Osteoblast (primary cell): Measurements from ENCODE around the gene LITAF. TPM values are rescaled to one million over a fixed set of nuclear protein-coding genes. Genes with fewer than 3 reads are reported as not detected.

Experiments
- DNase-seq: peaks from one replicate; pipeline ENCODE4 v3.0.0; 2011; ENCODE audit warnings: low spot score, mixed read lengths; ENCODE audit not compliant: insufficient read length; ENCODE audit errors: missing footprints
- H2AFZ ChIP-seq: 2 replicates; pipeline ENCODE4 v1.6.0; 2011; ENCODE audit warnings: mild to moderate bottlenecking, low read length
- H3K27ac ChIP-seq: 2 replicates; pipeline ENCODE4 v1.5.1; 2011; ENCODE audit warnings: mild to moderate bottlenecking, low read depth, low read length, moderate library complexity
- H3K27me3 ChIP-seq: 2 replicates; pipeline ENCODE4 v1.6.0; 2012; ENCODE audit warnings: mild to moderate bottlenecking, control low read depth, inconsistent platforms, low read length, moderate library complexity; ENCODE audit not compliant: insufficient read depth
- H3K36me3 ChIP-seq: 2 replicates; pipeline ENCODE4 v1.5.1; 2011; ENCODE audit warnings: mild to moderate bottlenecking, low read length, control low read depth, moderate library complexity; ENCODE audit not compliant: insufficient read depth
- H3K4me1 ChIP-seq: 2 replicates; pipeline ENCODE4 v1.5.1; 2011; ENCODE audit warnings: mild to moderate bottlenecking, low read length, control low read depth, moderate library complexity; ENCODE audit not compliant: insufficient read depth
- H3K4me2 ChIP-seq: 2 replicates; pipeline ENCODE4 v1.6.0; 2011; ENCODE audit warnings: mild to moderate bottlenecking, low read length; ENCODE audit not compliant: insufficient read depth
- H3K4me3 ChIP-seq: fragments of 200-600 bp; sonication (generic); 3 replicates; pipeline ENCODE4 v1.5.1; 2012; ENCODE audit warnings: mild to moderate bottlenecking, low read length, inconsistent platforms; ENCODE audit not compliant: insufficient read depth
- H3K79me2 ChIP-seq: 2 replicates; pipeline ENCODE4 v1.6.0; 2012; ENCODE audit warnings: mild to moderate bottlenecking, low read length, control low read depth, inconsistent platforms; ENCODE audit not compliant: insufficient read depth
- H3K9me3 ChIP-seq: 2 replicates; pipeline ENCODE4 v1.5.1; 2011; ENCODE audit warnings: low read depth, low read length, control low read depth
- H4K20me1 ChIP-seq: 2 replicates; pipeline ENCODE4 v1.6.0; 2012; ENCODE audit warnings: mild to moderate bottlenecking, low read length, control low read depth; ENCODE audit not compliant: insufficient read depth
- total RNA-seq: library from RNA; depleted of rRNA; stranded (reverse); fragments of >200 nt; gene quantifications from 2 replicates; pipeline ENCODE4 v1.2.3, GENCODE V29; 2012
- TF ChIP-seq, protein P1 (sequence below): IDR thresholded peaks from 2 replicates; pipeline ENCODE4 v1.5.1; 2011; ENCODE audit warnings: mild to moderate bottlenecking, low read depth, low read length, moderate library complexity; ENCODE audit errors: extremely low read depth

The LITAF gene
- total RNA-seq, 1 donor: 33.3 TPM

DNA sequence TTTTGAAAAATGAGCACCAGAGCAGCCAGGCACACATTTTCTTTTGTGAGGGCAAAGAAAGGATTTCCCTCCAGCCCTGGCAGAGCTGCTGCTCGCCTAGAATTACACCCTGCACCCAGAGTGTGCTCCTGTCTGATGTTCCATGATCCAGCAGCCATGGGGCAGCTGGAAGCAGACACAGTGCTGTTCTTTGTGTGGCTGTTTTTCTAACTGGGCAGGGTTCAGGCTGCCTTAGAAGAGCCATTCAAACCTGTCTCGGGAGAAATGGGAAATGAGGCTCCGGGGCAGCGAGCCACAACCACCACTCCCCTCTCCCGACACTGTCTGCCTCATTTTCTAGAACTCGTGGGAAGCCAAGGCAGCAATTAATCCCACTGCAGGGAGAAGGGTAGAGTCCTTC lies 28.9 kb downstream of the LITAF start:
- H4K20me1 ChIP-seq: peaks cover 8% of the 10 kb centered on the region
- peaks cover 48% of the 10 kb centered on the region for H3K79me2 ChIP-seq
- H3K4me2 ChIP-seq: peak overlapping the region; percentile 9
- no peak overlapping the region for H3K27ac ChIP-seq
- peaks cover 33% of the 10 kb centered on the region for H3K36me3 ChIP-seq
- H2AFZ ChIP-seq: peak overlapping the region; percentile 20
- no peak overlapping the region for H3K4me3 ChIP-seq
- no peak for DNase-seq
- H3K27me3 ChIP-seq: no peaks in the 10 kb centered on the region
- TF ChIP-seq, protein P1, sequence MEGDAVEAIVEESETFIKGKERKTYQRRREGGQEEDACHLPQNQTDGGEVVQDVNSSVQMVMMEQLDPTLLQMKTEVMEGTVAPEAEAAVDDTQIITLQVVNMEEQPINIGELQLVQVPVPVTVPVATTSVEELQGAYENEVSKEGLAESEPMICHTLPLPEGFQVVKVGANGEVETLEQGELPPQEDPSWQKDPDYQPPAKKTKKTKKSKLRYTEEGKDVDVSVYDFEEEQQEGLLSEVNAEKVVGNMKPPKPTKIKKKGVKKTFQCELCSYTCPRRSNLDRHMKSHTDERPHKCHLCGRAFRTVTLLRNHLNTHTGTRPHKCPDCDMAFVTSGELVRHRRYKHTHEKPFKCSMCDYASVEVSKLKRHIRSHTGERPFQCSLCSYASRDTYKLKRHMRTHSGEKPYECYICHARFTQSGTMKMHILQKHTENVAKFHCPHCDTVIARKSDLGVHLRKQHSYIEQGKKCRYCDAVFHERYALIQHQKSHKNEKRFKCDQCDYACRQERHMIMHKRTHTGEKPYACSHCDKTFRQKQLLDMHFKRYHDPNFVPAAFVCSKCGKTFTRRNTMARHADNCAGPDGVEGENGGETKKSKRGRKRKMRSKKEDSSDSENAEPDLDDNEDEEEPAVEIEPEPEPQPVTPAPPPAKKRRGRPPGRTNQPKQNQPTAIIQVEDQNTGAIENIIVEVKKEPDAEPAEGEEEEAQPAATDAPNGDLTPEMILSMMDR: no peak
- peaks cover 4% of the 10 kb centered on the region for H3K9me3 ChIP-seq
- peaks cover 13% of the 10 kb centered on the region for H3K4me1 ChIP-seq

GRCh38 chr16:11556945-11557720 lies 29.6 kb downstream of the LITAF start:
- Histone ChIP-seq H3K9me3 (peaks cover 4% of the 10 kb centered on the region), H3K27me3 (no peaks in the 10 kb centered on the region), H3K79me2 (peaks cover 43% of the 10 kb centered on the region), H4K20me1 (peaks cover 8% of the 10 kb centered on the region), H3K4me1 (peaks cover 13% of the 10 kb centered on the region), H2AFZ (no peak overlapping the region), H3K4me3 (no peak overlapping the region), H3K4me2 (peak overlapping the region; percentile 9), H3K27ac (no peak overlapping the region), H3K36me3 (peaks cover 40% of the 10 kb centered on the region)
- TF ChIP-seq, protein P1: no peak
- no peak for DNase-seq

GRCh38 chr16:11556214-11556819 lies 30.4 kb downstream of the LITAF start:
- H3K79me2 ChIP-seq: peaks cover 37% of the 10 kb centered on the region
- H3K36me3 ChIP-seq: peaks cover 41% of the 10 kb centered on the region

GRCh38 chr16:11554053-11554452 lies 32.7 kb downstream of the LITAF start:
- Histone ChIP-seq H3K9me3 (peaks cover 4% of the 10 kb centered on the region), H2AFZ (no peak overlapping the region), H3K36me3 (peaks cover 53% of the 10 kb centered on the region), H3K4me1 (no peaks in the 10 kb centered on the region), H3K27me3 (no peaks in the 10 kb centered on the region), H3K79me2 (peaks cover 23% of the 10 kb centered on the region), H3K27ac (no peak overlapping the region), H3K4me3 (no peak overlapping the region), H3K4me2 (no peak overlapping the region), H4K20me1 (peaks cover 7% of the 10 kb centered on the region)
- TF ChIP-seq, protein P1: no peak
- DNase-seq: no peak

More at GRCh38 chr16:11556214-11556819, 30.4 kb downstream of the LITAF start:
- peaks cover 9% of the 10 kb centered on the region for H3K4me1 ChIP-seq
- no peak overlapping the region for H3K27ac ChIP-seq
- DNase-seq: no peak
- TF ChIP-seq, protein P1: no peak
- H4K20me1 ChIP-seq: peaks cover 8% of the 10 kb centered on the region
- no peak overlapping the region for H2AFZ ChIP-seq
- peaks cover 4% of the 10 kb centered on the region for H3K9me3 ChIP-seq
- no peaks in the 10 kb centered on the region for H3K27me3 ChIP-seq
- no peak overlapping the region for H3K4me2 ChIP-seq
- no peak overlapping the region for H3K4me3 ChIP-seq
